ENCODE data around the gene SBF2. TPM values are rescaled to one million over a fixed set of nuclear protein-coding genes. Genes with fewer than 3 reads are reported as not detected.

Gene SBF2
- total RNA-seq, 1 donor from 2014 or later, result 44.9 TPM

DNA sequence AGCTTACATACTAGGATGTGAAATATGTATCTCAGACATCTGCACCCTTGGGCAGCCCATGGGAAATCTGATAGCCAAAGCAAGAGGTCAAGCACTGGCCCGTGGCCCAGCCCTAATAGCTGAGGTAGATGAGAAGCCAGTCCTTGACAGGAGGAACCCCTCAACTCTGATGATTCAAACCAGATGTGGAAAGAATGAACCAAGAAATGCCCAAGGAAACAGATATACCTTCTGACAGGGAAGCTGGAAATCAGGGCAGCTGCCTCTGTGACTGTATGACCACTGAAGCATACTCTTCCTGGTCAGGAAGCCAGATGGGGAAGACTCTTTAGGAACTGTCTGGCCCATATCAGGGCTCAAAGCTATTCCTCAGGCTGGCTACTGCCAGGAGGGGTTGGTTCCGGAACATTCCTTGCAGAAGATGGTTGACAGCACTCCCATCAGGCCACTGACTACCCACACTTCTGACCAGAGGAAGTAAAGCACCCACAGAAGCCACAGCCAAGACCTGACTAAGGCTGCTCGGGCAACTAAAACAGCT lies 506.0 kb downstream of the SBF2 start:
- TF ChIP-seq, protein P1, sequence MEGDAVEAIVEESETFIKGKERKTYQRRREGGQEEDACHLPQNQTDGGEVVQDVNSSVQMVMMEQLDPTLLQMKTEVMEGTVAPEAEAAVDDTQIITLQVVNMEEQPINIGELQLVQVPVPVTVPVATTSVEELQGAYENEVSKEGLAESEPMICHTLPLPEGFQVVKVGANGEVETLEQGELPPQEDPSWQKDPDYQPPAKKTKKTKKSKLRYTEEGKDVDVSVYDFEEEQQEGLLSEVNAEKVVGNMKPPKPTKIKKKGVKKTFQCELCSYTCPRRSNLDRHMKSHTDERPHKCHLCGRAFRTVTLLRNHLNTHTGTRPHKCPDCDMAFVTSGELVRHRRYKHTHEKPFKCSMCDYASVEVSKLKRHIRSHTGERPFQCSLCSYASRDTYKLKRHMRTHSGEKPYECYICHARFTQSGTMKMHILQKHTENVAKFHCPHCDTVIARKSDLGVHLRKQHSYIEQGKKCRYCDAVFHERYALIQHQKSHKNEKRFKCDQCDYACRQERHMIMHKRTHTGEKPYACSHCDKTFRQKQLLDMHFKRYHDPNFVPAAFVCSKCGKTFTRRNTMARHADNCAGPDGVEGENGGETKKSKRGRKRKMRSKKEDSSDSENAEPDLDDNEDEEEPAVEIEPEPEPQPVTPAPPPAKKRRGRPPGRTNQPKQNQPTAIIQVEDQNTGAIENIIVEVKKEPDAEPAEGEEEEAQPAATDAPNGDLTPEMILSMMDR (IDR thresholded peaks at IDR 0.05; ENCODE audit: unreplicated experiment), result no peak
- H3K27ac Mint-ChIP-seq, result no peak overlapping the region
- no peaks in the 10 kb centered on the region for H3K9me3 Mint-ChIP-seq (ENCODE audit: low read depth)
- no peaks in the 10 kb centered on the region for H3K4me1 Mint-ChIP-seq (ENCODE audit: low read depth)
- H3K27me3 Mint-ChIP-seq, result no peaks in the 10 kb centered on the region
- H3K36me3 Mint-ChIP-seq (ENCODE audit: insufficient read depth), result peaks cover 9% of the 10 kb centered on the region
- no peak overlapping the region for H3K4me3 Mint-ChIP-seq (ENCODE audit: low read depth)
- no peak for DNase-seq (ENCODE audit: low spot score, unreplicated experiment)

GRCh38 chr11:9787260-9787659 lies 506.8 kb downstream of the SBF2 start:
- H3K4me1 Mint-ChIP-seq (ENCODE audit: low read depth), result no peaks in the 10 kb centered on the region
- H3K36me3 Mint-ChIP-seq (ENCODE audit: insufficient read depth), result peaks cover 9% of the 10 kb centered on the region
- no peak for DNase-seq (ENCODE audit: low spot score, unreplicated experiment)
- no peak overlapping the region for H3K4me3 Mint-ChIP-seq (ENCODE audit: low read depth)
- TF ChIP-seq, protein P1 (IDR thresholded peaks at IDR 0.05; ENCODE audit: unreplicated experiment), result no peak
- no peak overlapping the region for H3K27ac Mint-ChIP-seq
- H3K27me3 Mint-ChIP-seq, result no peaks in the 10 kb centered on the region
- H3K9me3 Mint-ChIP-seq (ENCODE audit: low read depth), result no peaks in the 10 kb centered on the region

DNA sequence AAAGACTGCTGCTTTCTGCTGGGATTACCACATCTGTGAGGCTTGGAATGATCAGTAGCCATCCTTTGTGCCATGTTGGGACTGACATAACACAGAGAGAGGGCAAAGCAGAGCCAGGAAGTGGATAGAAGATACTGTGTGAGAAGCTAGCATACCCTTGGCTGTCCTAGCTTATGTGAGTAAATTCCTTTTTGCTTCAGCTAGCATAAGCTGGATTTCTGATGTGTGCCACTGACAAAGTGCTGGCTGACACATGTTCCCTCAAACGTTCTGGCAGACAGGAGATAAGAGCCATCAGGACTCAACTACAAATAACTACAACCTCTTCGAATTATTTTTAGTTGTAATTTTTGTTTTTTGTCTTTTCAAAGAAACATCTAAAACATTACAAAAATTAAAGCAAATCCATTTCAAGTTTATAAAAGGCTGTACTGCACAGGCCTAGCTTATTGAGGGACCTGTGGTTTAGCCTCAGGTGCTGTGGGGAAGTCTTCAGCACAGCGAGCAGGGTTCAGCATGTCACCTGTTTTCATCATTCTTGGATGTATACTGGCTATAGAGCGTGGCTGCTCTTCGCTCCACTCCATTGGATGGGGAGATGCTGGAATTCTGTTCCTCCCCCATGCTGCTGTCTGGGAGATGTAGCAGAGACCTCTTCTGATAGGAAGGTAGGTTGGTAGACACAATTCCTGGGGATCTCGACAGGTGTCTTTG lies 509.3 kb downstream of the SBF2 start:
- no peaks in the 10 kb centered on the region for H3K9me3 Mint-ChIP-seq (ENCODE audit: low read depth)

DNA sequence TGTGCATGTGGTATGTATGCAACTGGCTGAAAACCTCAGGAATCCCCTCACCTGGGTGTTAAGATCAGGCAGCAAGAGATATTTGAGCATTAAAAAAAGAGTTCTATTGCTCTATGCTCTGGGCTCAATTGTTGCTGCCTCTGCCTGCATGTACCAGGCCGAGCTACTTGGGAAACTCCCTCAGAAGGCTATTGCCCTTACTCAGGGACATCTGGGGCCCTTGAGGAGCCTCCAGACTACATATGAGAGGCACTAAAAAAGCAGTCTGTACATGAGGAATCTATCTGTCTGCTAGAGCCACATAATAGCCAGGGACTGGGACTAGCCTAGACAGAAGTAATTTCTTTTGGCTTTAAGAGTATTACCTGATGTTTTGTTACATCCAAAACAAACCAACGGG lies 510.0 kb downstream of the SBF2 start:
- no peak overlapping the region for H3K27ac Mint-ChIP-seq
- no peaks in the 10 kb centered on the region for H3K27me3 Mint-ChIP-seq
- TF ChIP-seq, protein P1 (IDR thresholded peaks at IDR 0.05; ENCODE audit: unreplicated experiment), result no peak
- no peak for DNase-seq (ENCODE audit: low spot score, unreplicated experiment)
- no peaks in the 10 kb centered on the region for H3K9me3 Mint-ChIP-seq (ENCODE audit: low read depth)
- H3K4me1 Mint-ChIP-seq (ENCODE audit: low read depth), result no peaks in the 10 kb centered on the region
- no peak overlapping the region for H3K4me3 Mint-ChIP-seq (ENCODE audit: low read depth)
- peaks cover 14% of the 10 kb centered on the region for H3K36me3 Mint-ChIP-seq (ENCODE audit: insufficient read depth)

More for the DNA sequence above, 509.3 kb downstream of the SBF2 start:
- Mint-ChIP-seq H3K36me3 (ENCODE audit: insufficient read depth) (peaks cover 17% of the 10 kb centered on the region), H3K27me3 (no peaks in the 10 kb centered on the region), H3K4me3 (ENCODE audit: low read depth) (no peak overlapping the region), H3K4me1 (ENCODE audit: low read depth) (no peaks in the 10 kb centered on the region), H3K27ac (no peak overlapping the region)
- TF ChIP-seq, protein P1 (IDR thresholded peaks at IDR 0.05; ENCODE audit: unreplicated experiment), result no peak
- DNase-seq (ENCODE audit: low spot score, unreplicated experiment), result no peak

DNA sequence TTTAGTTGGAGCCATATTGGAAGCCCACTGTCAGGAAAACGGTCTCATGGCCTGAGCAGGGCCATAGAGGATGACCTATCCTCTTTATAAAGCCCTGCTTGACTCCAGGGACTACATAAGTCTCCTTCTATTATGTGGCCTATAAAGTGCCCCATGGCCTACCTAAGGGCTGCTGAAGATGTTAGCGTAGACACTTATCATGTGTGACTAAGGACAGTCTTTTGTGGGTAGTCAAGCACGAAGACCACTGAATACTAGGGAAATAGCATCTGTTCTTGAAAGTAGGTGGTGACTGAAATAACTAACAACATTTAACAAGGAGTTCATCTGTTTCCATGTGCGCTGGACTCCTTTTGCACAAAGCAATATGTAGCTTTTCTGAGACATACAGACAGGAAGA lies 513.1 kb downstream of the SBF2 start:
- peaks cover 9% of the 10 kb centered on the region for H3K4me1 Mint-ChIP-seq (ENCODE audit: low read depth)
- no peak overlapping the region for H3K4me3 Mint-ChIP-seq (ENCODE audit: low read depth)
- H3K36me3 Mint-ChIP-seq (ENCODE audit: insufficient read depth), result peaks cover 11% of the 10 kb centered on the region
- TF ChIP-seq, protein P1 (IDR thresholded peaks at IDR 0.05; ENCODE audit: unreplicated experiment), result no peak
- no peak overlapping the region for H3K27ac Mint-ChIP-seq
- no peaks in the 10 kb centered on the region for H3K27me3 Mint-ChIP-seq
- no peak for DNase-seq (ENCODE audit: low spot score, unreplicated experiment)
- H3K9me3 Mint-ChIP-seq (ENCODE audit: low read depth), result no peaks in the 10 kb centered on the region
